NT2/D1 (cell line): Measurements from ENCODE around the gene ZNF385C.

ENCODE experiments used
- DNase-seq: peaks from one replicate; pipeline ENCODE4 v3.0.0-alpha.2; 2011; ENCODE audit warnings: low read depth, low spot score
- H3K27me3 ChIP-seq: 2 replicates; pipeline ENCODE4 v1.6.0; 2011; ENCODE audit warnings: mild to moderate bottlenecking; ENCODE audit not compliant: insufficient read length, insufficient read depth
- H3K36me3 ChIP-seq: 2 replicates; pipeline ENCODE4 v1.6.1; 2011; ENCODE audit warnings: mild to moderate bottlenecking, low read length, mixed read lengths; ENCODE audit not compliant: insufficient read depth, insufficient read length
- H3K4me1 ChIP-seq: 2 replicates; pipeline ENCODE4 v1.5.1; 2011; ENCODE audit not compliant: insufficient read depth, insufficient read length
- H3K4me3 ChIP-seq: 2 replicates; pipeline ENCODE4 v1.5.1; 2011; ENCODE audit warnings: low read depth; ENCODE audit not compliant: insufficient read length
- H3K9ac ChIP-seq: 2 replicates; pipeline ENCODE4 v1.6.0; 2011; ENCODE audit warnings: low read depth; ENCODE audit not compliant: insufficient read length
- H3K9me3 ChIP-seq: 2 replicates; pipeline ENCODE4 v1.5.1; 2011; ENCODE audit warnings: mild to moderate bottlenecking, low read length; ENCODE audit not compliant: insufficient read depth
- SUZ12 ChIP-seq: IDR thresholded peaks from 2 replicates; pipeline ENCODE4 v1.6.1; 2011; ENCODE audit not compliant: insufficient read length, insufficient read depth; ENCODE audit errors: extremely low read depth
- YY1 ChIP-seq: IDR thresholded peaks from 2 replicates; pipeline ENCODE4 v1.6.1; 2011; ENCODE audit not compliant: insufficient read length, insufficient read depth
- ZNF274 ChIP-seq: IDR thresholded peaks from 2 replicates; pipeline ENCODE4 v1.6.1; 2011; ENCODE audit warnings: mild to moderate bottlenecking, low read depth, low read length

The ZNF385C gene

DNA sequence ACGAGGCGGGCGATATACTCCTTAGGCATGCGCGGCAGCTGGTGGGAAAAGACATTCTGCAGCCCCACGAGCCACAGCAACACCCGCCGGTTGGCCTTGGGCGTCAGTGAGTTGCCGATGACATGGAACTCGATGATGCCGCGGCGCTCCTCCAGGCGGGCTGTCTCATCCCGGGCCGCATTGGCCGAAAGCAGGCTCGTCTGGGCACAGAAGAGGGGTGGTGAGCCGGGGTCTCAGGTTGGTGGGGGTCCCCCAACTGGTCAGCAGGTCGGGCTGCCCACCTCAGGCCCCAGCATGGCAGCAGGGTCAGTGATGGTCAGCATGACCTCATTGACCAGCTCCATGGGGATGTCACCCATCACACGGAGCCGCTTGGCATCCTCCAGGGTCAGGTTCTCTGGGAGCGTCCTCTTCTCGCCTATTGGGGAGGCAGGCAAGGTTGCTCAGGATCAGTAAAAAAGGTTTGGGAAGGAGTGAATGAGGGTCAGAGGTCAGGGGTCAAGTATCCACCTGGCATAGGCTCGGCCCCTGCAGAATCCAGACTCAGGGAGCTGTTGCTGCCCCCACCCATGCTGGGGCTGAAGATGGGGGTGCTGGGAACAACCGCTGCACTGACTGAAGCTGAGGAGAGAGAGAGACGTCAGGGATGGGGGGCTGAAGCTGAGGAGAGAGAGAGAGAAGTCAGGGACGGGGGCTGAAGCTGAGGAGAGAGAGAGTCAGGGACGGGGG lies 19.3 kb upstream of the ZNF385C start:
- H3K9ac ChIP-seq: no peak overlapping the region
- DNase-seq: no peak
- no peaks in the 10 kb centered on the region for H3K27me3 ChIP-seq
- no peaks in the 10 kb centered on the region for H3K9me3 ChIP-seq
- TF ChIP-seq SUZ12 (no peak), YY1 (no peak), ZNF274 (no peak)
- no peak overlapping the region for H3K4me3 ChIP-seq
- H3K4me1 ChIP-seq: peaks cover 22% of the 10 kb centered on the region
- peaks cover 85% of the 10 kb centered on the region for H3K36me3 ChIP-seq

DNA sequence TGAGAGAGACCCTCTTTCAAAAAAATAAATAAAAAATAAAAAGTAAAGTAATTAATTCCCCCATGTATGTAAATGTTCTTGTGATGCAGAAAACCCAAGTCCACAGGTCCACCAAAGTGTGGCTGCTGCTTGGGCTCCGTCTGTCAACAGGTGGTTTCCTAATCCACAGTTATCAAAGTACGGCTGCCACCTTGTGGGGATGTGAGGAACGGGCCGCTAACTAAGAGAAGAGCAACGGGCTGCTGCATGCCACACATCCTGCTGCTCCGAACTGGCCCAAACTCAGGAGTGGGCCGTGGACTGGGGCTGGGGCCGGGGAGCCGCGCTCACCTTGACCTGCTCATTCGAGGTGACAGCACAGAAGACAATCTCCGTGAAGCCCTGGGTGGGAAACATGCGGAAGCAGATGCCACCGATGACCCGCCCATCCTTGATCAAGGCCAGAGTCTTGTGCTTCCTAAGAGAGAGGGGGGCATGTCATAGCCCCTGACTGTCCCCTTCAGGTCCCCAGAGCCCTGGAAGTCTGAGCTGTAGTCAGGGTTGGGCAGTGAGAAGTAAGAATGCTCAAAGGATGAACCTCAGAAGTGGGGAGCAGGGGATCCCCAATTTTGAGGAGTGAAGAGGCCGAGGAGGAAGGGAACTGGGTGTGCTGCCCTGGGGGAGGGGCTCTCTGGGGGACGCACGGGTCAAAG lies 18.6 kb upstream of the ZNF385C start:
- no peak for TF ChIP-seq SUZ12
- peaks cover 80% of the 10 kb centered on the region for H3K36me3 ChIP-seq
- peak; percentile 51 for DNase-seq
- no peak overlapping the region for H3K9ac ChIP-seq
- no peak overlapping the region for H3K4me3 ChIP-seq
- H3K27me3 ChIP-seq: no peaks in the 10 kb centered on the region
- H3K9me3 ChIP-seq: no peaks in the 10 kb centered on the region
- peaks cover 15% of the 10 kb centered on the region for H3K4me1 ChIP-seq

DNA sequence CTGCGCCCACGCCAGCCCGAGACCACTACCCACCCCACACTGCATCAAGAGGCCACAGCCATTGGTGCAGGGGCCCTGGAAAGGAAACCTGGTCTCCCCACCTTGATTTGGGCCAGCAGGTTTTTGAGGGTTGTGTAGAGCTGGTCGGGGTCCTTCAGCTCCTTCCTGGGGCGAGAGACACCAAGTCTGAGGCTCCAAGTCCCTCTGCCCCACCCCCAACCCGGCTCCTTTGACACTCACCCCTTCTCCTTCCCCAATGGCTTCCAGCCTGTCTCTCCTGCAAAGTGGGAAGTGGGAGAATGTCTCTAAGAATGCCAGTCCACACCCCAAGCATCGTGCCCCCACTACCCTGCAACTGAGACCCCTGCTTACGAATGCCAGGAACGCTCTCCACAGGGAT lies 15.8 kb upstream of the ZNF385C start:
- peaks cover 65% of the 10 kb centered on the region for H3K36me3 ChIP-seq
- TF ChIP-seq SUZ12 (no peak), ZNF274 (no peak)
- H3K9me3 ChIP-seq: no peaks in the 10 kb centered on the region
- H3K27me3 ChIP-seq: no peaks in the 10 kb centered on the region
- H3K4me1 ChIP-seq: peaks cover 2% of the 10 kb centered on the region
- no peak overlapping the region for H3K9ac ChIP-seq
- no peak for DNase-seq
- H3K4me3 ChIP-seq: no peak overlapping the region

DNA sequence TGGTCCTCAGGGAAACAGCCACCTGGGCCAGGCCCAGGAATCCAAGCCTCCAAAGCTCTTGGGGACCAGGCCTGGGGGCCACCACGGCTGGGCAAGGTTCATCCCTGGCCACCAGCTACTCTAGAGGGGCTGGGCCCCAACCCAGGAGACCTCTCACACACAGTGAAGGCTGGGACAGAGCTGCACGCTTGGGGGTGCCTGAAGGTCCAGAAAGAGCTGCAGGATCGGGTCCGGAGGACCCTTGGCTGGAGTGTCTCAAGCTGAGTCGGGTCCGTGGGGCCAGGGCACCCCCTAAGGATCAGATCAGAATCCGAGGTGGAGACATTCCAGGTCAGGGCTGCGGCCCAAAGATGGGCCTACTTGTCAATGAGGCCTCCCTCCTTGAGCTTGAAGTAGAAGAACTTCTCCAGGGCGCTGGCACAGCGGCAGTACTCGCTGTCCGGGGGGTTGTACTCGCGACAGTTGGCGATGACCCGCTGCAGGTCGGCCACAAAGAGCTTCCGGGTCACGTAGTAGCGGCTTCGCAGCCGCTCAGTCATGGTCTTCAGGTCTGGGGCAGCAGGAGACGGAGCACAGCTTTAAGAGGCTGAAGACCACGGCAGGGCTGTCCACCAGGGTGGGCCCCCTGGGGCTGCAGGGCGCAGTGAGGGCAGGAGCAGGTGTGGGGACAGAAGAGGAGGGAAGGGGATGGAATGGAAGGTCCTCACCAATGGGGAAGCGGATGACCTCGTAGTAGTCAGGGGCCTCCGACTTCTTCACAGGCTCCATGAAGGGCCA lies 15.2 kb upstream of the ZNF385C start:
- H3K4me3 ChIP-seq: no peak overlapping the region
- no peaks in the 10 kb centered on the region for H3K27me3 ChIP-seq
- no peak overlapping the region for H3K9ac ChIP-seq
- H3K36me3 ChIP-seq: peaks cover 59% of the 10 kb centered on the region
- peaks cover 6% of the 10 kb centered on the region for H3K4me1 ChIP-seq
- no peaks in the 10 kb centered on the region for H3K9me3 ChIP-seq
- TF ChIP-seq YY1: no peak
- no peak for TF ChIP-seq SUZ12
- TF ChIP-seq ZNF274: no peak
- DNase-seq: no peak

DNA sequence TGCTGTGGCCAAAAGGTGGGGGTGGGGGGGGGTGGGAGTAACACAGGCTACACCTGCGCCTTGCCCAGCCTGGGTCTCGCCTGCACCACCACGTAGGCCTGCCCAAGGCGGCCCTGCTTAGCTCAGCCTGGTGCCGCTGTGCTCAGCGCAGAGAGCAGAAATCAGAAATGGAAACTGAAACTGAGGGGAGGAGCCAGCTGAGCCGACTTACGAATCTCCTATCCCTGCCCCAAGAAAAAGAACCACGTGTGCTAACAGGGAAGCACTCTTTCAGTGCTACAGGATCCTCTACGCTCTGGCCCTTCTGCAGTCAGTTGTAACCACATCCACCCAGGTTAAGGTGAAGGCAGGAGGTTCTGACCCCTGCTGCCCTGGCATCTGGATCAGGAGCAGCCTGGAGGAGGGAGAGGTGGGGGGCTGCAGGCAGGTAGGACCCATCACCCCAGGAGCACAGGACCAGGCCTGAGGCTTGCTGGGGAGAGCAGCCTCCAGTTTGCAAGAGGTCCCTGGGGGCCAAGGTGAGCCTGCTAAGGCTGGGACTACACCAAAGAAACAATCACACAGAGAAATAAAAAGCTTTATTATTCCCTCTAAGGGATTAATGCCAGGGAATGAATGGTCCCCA lies 14.4 kb upstream of the ZNF385C start, which contains the start of gene DHX58:
DHX58 (minus strand) TSS at position 163 of the 625 bp plus-strand sequence. CDS start 822 bp downstream, outside the sequence.
- H3K4me3 ChIP-seq: no peak within 1 kb of the TSS
- no peak for TF ChIP-seq SUZ12
- no peak for TF ChIP-seq ZNF274
- no peak for TF ChIP-seq YY1
- peaks cover 51% of the 10 kb centered on the region for H3K36me3 ChIP-seq
- H3K9ac ChIP-seq: no peak within 1 kb of the TSS
- H3K4me1 ChIP-seq: peaks cover 11% of the 10 kb centered on the region
- no peak for DNase-seq
- H3K9me3 ChIP-seq: no peaks in the 10 kb centered on the region
- no peaks in the 10 kb centered on the region for H3K27me3 ChIP-seq

DNA sequence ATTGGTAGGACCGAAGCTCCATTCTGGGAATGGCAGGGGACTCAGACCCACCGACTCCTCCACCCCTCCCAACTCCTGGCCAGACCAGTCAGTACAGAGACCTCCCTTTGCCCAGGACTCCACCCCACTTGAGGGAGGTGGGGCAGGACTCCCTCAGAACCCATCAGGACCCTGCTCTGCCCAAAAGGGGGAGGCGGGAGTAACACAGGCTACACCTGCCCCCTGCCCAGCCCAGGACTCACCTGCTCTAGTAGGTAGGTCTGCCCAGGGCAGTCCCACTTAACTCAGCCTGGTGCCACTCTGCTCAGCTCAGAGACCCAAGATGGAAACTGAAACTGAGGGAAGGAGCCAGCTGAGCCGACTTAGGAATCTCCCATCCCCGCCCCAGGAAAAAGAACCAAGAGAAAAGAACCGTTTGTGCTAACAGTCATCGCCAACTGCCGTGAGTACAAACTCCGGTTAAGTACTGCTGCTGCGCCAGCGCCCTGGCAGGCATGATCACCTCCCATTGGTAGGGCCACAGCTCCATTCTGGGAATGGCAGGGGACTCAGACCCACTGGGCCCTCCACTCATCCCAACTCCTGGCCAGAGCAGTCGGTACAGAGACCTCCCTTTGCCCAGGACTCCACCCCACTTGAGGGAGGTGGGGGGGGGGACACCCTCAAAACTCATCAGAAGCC lies 13.7 kb upstream of the ZNF385C start:
- TF ChIP-seq YY1 (no peak), ZNF274 (no peak), SUZ12 (no peak)
- H3K4me3 ChIP-seq: no peak overlapping the region
- DNase-seq: no peak
- no peak overlapping the region for H3K9ac ChIP-seq
- peaks cover 11% of the 10 kb centered on the region for H3K4me1 ChIP-seq
- H3K36me3 ChIP-seq: peaks cover 44% of the 10 kb centered on the region
- H3K27me3 ChIP-seq: no peaks in the 10 kb centered on the region
- no peaks in the 10 kb centered on the region for H3K9me3 ChIP-seq
